GM19395 (cell line): ENCODE results near the gene MEPCE.

Source experiments
- ATAC-seq: cut with Tn5 transposase; IDR thresholded peaks from one replicate; pipeline ENCODE4 v1.9.1; 2021; ENCODE audit warnings: mild to moderate bottlenecking, moderate library complexity; ENCODE audit not compliant: unreplicated experiment

MEPCE gene

DNA sequence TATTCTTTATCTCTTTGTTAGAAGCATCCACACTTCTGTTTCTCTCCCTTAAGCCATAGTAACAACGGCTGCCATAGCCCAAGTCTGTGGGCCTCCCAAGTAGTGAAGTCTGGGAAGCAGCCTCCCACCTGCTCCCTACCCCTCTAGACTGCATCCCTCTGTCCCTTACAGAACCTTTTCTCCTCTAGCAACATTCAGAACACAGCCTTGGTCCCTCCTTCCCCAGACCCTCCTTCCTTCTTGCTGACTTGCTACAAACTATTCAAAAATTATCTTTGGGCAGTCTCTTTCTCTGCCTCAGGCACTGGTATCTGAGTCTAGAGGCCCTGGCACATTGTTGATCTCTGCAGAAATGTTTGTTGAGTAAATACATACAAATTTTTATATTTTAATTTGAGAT, 51.8 kb downstream of the MEPCE start:
- ATAC-seq: no peak

DNA sequence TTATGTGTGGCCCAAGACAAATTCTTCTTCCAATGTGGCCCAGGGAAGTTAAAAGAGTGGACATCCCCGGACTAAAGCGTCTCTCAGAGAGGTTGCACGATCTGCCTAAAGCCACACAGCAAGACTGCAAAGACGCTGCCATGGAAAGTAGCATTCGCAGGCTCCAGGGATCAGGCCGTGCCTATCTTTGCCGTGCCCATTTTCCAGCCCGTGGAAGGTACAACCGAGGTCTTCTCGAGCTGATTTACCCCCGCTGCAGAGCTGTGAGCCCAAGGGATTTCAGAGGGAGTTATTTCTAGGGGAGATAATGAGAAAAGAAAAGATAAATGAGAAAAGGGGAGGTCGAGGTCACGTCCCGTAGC, 53.1 kb downstream of the MEPCE start:
- ATAC-seq: no peak

- ATAC-seq: peak; percentile 52
Observed at GRCh38 chr7:100483090-100483721, 53.6 kb downstream of the MEPCE start.
